GM19239 (cell line): Measurements from ENCODE around the gene PARM1.
A peak's percentile ranks its signal among the peaks of the same experiment; 100 is the strongest.
"Not testable (repeated sequence)": the region's sequence is repeated elsewhere in the genome, so short reads cannot be mapped to it uniquely, and the experiment has no call there.

ENCODE experiments used
- DNase-seq: peaks from one replicate; pipeline ENCODE4 v3.0.0; 2011; ENCODE audit warnings: low spot score; ENCODE audit not compliant: insufficient read length
- FAIRE-seq: peaks from 2 replicates; lab custom pipeline; 2011; peaks lifted over from hg19 to GRCh38; lab: Jason Lieb, UNC

PARM1 gene

DNA sequence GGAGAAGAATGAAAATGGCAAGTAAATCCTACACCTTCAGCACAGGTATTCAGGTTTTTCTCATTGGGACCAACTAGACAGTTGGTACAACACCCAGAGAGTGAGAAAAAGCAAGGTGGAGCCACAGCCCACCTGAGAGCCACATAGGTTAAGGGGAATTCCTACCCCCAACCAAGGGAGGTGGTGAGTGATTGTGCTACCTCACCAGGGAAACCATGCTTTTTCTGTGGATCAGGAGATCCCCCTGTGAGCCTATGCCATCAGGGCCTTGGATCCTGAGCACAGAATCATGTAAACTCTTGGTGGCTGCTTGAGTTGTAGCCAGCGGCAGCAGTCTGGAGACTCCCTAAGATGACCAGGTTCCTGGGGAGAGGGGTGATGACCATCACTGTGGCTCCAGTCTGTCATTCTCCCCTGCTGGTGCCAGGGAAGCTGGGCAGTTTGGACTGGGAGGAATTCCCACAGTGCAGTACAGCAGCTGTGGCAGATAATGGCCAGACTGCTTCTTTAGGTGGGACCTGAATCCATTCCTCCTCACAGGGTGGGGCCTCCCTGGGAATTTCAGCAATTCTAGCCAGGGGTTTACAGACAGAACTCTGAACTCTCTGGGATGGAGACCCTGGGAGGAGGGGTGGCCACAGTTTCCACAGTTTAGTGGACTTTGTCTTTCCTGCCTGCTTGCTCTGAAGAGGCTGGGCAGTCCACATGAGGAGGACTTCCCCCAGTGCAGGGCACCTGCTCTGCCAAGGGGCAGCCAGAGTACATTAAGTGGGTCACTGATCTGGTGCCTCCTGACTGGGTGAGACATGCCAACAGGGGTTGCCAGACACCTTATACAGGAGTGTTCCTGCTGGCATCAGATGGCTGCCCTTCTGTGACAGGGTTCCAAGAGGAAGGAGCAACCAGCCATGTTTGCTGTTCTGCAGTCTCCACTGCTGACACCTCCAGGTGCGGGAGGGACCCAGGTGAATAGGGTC, 43.2 kb downstream of the PARM1 start:
- no peak for FAIRE-seq
- DNase-seq = no peak

DNA sequence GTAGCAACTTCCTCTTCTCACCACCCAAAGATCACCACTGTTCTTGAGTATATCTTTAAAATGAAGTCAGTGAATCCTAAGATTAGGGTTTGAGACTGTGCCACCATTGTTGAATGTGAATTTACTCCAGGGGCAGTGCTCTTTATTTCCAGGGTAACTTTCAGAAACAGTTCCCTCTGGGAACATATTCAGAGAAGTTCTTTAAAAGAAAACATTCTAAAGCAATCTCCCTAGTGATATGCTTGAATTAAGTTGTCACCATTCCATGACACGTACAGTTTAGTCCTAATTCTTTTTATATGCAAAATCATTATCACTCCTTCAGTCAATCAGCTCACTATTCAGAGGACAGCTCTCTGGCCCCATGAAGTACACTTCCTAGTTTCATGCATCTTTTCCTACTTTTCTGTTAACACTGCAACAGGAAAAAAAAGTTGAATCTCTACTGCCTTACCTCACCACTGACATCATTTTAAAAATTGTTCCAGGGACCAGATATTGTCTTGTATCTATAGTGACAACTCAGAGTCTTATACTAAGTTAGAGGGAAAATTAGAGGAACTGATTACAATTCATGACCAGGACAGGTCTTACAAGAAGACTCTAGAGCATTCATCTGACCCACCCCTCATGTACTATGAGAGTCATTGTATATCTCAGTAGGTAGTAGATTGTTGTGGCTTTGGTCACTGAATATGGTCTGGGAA, 49.8 kb downstream of the PARM1 start:
- DNase-seq = no peak

DNA sequence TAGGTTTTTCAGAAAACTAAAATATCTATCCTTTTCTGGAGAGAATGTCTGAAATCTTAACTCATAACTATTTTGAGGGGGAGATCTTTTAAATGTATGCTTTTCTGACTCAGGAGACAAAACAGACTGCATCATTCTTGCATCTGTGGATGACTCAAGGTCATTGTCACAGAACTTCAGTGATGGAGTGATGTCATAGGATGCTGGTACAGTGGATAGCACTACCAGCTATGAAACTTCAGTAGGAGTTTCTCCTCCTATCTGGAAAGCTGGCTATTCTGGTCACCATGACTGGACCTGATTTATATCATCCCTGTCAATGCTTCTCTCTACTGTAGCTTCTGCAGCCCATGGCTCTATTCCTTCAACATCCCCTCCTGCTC, 50.3 kb downstream of the PARM1 start:
- FAIRE-seq = no peak
- no peak for DNase-seq

More for the DNA sequence above, 49.8 kb downstream of the PARM1 start:
- FAIRE-seq = no peak

DNA sequence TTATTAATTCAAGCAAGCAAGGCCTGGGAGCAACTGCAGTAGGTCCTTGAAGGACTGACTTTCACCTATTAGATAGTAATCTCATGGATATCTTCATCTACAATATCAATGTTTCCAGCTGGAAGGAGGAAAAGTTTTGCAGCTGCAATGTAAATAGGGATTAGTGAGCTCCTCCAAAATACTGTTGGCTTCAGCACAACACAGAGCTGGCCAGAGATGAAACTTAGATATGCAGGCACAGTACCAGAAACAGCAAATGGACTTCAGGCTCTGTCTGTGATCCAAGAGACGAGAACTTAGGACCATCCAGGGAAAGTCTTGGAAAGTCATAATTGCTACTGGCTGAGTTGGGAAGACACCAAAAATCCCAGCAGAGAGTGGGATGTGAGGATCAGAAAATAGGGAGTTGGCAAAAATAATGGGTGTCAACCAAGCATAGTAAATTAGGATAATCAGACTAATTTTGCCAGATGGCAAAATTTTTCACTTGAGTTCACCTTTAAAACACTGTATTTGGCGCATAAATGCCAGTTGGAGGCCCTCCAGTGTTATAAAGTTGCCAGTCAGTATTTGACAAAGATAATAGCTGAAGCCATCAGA, 57.5 kb downstream of the PARM1 start:
- DNase-seq (no peak), FAIRE-seq (no peak)

DNA sequence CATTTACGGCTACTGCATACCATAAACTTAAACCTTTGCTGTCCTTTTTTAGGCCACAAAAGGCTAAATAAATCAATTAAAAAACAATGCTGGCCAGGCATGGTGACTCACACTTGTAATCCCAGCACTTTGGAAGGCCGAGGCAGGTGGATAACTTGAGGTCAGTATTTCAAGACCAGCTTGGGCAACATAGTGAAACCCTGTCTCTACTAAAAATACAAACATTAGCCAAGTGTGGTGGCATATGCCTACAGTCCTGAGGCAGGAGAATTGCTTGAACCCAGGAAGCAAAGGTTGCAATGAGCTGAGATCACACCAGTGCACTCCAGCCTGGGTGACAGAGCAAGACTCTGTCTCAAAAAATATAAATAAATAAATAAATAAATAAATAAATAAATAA, 61.5 kb downstream of the PARM1 start:
- DNase-seq, FAIRE-seq: not testable (repeated sequence)

DNA sequence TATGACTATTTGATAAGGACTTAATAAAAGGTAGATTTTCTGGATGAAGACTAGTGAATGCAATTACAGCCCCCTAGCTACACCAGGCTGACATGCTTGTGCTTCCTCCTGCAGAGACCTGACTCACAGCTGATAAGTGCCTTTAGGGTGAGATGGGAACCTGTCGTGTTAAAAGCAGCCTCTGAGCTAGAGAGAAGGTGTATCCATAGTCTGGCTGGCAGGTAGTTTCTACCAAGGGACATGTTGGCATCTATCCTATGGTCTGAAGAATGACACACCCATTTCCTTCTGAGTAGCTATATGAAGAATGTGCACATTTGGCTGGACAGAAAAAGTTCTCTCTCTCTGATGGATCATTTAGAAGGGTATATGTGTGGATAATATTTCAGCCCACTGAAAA, 64.1 kb downstream of the PARM1 start:
- FAIRE-seq (no peak), DNase-seq (no peak)

DNA sequence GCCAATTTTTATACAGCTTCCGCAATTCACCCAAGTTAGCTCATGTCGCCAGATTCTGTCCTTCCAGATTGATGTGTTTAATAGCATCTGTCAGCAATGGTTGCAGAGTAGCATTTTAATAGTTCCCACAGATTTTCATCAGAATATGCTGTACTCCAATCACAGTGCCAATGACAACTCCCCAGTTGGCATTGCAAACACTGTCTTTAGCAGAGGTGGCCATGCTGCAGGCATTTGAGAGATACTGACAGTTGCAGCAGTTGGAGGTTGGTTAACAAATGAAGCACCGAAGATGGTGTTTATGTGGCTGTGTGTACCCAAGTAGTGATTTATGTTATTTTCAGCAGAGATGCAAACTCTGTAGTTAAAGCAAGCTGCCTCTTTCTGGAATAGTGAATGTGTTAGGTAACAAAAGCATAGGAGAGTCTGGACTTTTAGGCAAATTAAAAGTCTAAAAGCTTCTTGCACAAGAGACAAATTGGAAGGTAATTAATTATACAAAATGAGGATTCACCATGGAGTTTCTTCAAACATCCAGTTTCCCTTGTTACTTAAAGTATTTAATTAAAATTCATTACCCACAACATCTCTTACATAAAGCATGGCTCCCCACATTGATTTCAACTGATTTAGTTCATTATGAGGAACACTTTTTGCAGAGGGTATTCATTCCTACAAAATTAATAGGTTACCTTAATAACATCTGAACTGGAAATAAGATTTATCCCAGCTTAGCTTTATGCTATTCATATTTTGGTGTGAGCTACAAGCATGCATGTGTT, 65.2 kb downstream of the PARM1 start:
- FAIRE-seq (no peak), DNase-seq (no peak)

DNA sequence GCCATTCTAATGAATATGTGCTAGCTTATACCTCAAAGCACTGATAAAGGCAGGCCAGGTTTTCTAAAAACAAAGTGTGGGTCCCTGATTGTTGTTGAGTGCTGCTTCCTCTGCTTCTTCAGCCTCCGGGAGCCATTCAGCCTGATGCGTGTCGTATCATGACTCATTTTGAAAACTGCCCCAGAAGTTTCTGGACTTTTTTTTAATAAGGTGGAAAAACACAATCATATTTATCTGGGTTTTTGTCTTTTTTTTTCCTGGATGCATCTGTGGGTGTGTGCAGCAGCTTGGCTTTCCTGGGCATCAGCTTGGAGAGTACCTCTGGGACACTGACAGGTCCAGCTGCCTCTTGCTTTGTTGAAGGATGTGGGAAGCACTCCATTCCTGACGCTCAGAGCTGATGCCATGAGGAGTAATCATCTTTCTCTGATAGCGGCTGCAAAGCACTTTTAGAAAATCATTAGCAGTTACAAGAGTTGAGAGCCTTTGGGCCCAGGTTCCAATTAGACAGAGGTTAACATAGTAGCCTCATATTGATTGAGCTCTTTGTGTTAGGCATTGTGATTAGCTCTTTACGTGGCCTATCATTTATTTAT, 66.9 kb downstream of the PARM1 start:
- FAIRE-seq (no peak), DNase-seq (no peak)

DNA sequence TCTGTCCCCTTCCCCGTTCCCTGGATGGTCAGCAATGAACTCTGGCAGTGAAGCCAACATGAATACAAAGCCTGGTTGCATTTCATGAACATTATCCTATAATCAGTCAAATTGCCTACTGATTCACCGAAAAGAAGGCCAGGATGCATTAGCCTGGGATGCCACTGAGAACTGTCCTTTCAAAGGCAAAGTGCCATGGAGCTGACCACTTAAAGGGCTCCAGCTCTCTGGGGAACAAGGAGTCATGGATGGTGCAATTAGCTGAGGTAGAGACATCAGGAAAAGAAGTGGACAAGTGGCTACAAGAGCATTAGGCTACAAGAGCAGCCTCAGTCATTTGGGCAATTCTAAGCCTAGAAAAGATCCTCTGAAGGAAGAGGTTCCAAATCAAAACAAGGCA, 69.0 kb downstream of the PARM1 start:
- DNase-seq = no peak
- no peak for FAIRE-seq

DNA sequence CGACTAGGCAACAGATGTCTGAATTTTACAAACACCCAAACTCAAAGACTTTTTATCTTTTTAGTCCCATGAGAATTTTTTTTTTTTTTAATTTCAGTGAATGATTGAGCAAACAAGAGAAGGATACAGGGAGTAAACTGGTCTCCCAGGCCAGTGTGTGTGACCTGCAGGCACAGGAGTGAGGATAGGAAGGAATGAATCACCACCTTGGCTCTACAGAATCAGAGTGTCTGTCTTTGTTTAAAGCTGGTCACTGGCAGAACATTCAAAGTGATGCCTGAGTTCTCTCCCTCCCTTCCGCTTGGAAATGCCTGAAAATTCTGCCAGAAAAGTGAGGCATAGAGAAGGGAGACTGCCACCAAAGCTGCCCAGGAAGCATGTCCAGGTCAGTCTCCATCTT, 69.5 kb downstream of the PARM1 start:
- no peak for FAIRE-seq
- DNase-seq = no peak

DNA sequence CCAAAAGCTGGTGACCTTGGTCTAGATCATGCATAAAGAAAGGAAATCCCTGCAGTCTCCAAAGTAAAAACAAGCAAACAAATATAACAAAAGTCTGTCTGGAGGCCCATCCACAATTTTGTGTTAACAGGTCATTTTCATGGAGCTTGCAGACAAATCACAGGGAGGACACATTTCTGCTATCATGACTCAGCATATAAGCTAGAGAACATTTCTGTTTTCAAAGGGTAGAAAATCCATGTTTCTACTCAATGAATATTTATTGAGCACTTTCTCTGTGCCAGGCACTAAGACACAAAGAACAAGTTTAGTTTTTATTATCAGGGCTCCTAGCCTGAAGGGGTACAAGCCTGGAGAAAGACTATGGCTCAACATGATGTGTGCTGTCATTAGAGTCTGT, 71.1 kb downstream of the PARM1 start:
- FAIRE-seq (no peak), DNase-seq (no peak)

DNA sequence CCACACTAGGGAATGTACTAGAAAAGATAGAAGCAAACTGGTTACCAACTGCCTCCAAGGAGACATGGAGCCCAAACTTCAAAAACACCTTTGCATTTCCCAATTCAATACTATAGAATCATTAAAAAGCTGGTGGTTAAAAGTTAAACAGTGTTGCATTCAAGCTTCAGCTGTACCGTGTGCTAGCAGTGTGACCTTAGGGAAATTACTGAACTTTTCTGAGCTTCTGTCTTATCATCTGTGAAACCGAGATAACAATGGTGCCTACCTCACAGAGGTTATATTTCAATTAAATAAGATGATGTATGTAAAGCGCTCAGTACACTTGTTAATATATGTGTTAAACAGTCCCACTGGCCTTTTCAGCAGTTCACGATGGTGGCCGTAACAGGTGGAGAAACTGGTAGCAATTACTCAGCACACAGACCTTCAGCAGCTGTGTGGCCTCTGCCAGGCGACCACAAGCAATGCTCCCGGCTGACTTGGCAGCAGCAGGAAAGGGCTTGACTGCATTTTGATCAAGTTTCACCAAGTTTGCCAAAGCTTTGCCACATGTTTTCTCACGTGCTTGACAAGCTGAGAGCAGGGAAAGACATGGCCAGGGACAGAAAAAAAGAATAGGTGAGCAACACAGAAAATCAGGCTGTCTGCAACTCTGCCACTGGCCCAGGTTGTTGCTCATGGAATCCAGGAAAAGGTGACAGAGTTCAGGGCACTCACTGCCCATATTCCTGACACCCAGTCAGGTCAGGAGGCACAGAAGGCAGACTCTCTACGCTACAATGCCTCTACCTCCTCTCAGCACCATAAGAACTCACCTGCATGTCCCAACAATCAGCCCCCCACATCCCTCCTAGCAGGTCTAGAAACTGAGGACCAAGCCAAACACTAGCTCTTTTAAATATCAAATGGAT, 72.1 kb downstream of the PARM1 start:
- DNase-seq (peak; percentile 13), FAIRE-seq (peak; percentile 73)

DNA sequence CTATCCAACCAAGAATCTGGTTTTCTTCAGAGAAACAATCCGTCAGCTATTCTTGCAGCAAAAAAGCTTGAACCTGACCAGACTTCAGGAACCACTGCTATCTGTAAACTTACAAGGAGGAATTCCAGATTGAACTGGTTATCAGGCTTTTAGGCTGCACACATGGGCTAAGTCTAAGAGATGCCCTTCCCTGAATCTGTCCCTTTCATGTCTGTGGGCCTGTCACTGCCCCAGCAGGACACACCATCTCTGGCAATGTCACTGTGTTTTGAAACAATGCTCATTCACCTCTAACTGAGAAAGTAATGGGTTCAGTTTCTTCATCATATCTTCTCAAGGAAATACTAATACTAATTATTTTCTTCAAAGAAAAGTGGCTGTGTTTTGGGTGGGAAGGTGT, 72.8 kb downstream of the PARM1 start:
- DNase-seq (no peak), FAIRE-seq (no peak)

DNA sequence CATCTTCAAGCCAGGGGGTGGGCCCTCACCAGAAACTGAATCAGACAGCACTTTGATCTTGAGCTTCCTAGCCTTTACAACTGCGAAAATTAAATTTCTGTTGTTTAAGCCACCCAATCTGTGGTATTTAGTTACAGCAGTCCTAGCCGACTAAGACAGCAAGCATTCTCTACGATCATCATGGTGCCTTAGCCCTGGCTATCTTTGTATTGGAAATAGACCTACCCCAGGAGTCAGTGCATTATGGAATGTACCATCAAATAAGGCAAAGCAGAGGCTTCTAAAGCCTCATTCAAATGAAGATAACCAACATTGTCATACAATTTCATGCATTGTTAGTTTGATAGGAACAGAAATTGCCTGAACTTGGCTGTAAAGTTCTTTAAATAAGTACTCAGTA, 75.0 kb downstream of the PARM1 start:
- DNase-seq = no peak
- FAIRE-seq = no peak

DNA sequence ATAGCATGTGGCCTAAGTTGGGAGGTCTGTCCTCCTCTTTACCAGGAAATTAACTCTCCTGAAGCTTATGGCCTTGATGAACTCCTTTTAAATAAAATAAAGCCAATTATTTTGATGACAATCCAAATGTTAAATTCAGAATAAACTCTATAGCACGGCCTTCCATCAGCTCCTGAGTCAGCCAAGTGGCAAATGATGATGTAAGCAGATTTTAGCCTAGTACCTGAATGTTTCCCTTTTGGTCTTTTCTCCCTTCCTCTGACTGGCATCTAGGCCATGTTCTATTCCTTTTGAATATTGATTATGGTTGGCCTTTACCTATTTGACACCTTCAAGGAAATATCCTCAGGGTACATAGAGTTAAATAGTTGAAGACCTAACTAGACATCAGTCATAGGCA, 76.2 kb downstream of the PARM1 start:
- FAIRE-seq = no peak
- no peak for DNase-seq

DNA sequence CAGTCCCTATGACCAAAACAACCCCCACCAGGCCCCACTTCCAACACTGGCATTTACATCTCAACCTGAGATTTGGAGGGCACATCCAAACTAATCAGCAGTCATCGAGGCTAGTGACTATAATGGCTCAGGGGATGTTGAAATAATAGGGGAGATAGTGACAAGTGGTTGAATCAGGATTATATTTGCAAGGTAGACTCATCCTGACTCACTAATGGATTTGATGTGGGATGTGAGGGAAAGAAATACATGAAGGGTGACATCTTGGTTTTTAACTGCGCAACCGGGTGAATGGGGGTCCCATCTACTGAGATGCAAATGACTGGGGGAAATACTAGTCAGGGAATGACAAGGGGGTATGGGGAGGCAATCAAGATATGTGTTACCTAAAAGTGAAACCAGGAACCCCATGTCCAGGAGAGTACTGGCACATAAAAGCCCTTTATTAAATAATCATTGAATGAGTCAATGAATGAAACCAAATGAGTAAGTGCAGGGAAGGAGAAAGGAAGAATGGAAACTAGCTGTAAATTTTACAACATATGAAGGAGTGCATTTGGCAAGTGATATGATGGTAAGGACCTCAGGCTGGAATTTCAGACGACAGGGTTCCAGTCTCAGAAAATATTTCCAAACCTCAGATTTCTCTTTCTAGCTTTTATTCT, 78.3 kb downstream of the PARM1 start:
- FAIRE-seq (no peak), DNase-seq (no peak)

DNA sequence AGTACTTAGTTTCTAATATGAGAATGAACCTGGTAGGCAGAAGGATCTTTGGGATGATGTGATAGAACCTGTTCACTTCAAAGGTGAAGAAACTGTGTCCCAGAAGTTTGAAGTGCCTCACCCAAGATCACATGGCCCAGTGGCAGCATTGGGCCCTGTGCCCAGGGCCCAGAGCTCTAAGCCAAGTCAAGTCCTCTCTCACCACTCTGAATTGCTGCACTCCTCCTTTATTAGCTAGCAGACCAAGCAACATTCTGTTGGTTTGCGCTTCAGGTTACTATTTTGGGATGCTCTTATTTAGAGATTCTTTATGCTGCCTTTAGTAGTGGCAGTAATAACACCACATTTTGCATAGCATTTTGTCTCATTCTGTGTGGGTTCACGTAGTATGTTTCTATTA, 82.7 kb downstream of the PARM1 start:
- FAIRE-seq = no peak
- no peak for DNase-seq

DNA sequence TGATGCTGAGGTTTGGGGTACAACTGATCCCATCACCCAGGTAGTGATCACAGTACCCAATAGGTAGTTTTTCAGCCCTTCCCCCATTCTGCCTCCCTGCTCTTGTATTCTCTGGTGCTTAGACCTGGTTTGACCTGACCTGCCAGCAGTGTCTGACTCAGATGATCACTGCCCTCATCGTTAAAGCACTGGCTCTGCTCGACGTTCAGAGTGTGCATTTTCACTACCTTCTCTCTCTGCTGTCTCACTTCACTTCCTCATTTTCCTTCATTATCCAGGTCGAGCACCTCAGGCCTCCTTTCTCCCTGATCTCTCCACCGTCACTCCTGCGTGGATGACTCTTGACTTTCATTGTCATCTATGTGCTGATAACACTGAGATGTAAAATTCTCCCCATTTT, 83.6 kb downstream of the PARM1 start:
- no peak for FAIRE-seq

More for the DNA sequence above, 83.6 kb downstream of the PARM1 start:
- DNase-seq = no peak
